GM10266 (cell line): ENCODE results near the gene GNAI1.

Source experiments
- DNase-seq: peaks from one replicate; pipeline ENCODE4 v3.0.0; 2012; ENCODE audit errors: extremely low spot score
- CTCF ChIP-seq: IDR thresholded peaks from 2 replicates; pipeline ENCODE4 v1.5.1; 2012; ENCODE audit warnings: mild to moderate bottlenecking, low read depth; ENCODE audit not compliant: control insufficient read depth, insufficient read depth; ENCODE audit errors: missing control alignments

Gene GNAI1

GRCh38 chr7:80114159-80114558 lies 20.5 kb upstream of the GNAI1 start:
- no peak for DNase-seq
- TF ChIP-seq CTCF, result no peak

- TF ChIP-seq CTCF, result no peak
- DNase-seq, result no peak
Measured at GRCh38 chr7:80124526-80125264, 9.9 kb upstream of the GNAI1 start.

- DNase-seq, result no peak
- no peak for TF ChIP-seq CTCF
Measured at GRCh38 chr7:80127412-80128160, 7.0 kb upstream of the GNAI1 start.

GRCh38 chr7:80128918-80129317 lies 5.7 kb upstream of the GNAI1 start:
- no peak for DNase-seq
- TF ChIP-seq CTCF, result no peak

- DNase-seq, result no peak
- TF ChIP-seq CTCF, result no peak
Measured at GRCh38 chr7:80129785-80130184, 4.8 kb upstream of the GNAI1 start.

- no peak for TF ChIP-seq CTCF
- DNase-seq, result no peak
Measured at GRCh38 chr7:80131675-80132435, 2.8 kb upstream of the GNAI1 start.
